Measurements from ENCODE around the gene FOLR2.

Gene FOLR2

GRCh38 chr11:72239849-72240460, 23.4 kb downstream of the FOLR2 start:
- no peak for DNase-seq (ENCODE audit: low read depth in 2 of 3, low spot score in 2 of 3)

GRCh38 chr11:72240461-72241290, 24.1 kb downstream of the FOLR2 start:
- DNase-seq (ENCODE audit: low read depth in 2 of 3, low spot score in 2 of 3): no peak

- DNase-seq (ENCODE audit: low read depth in 2 of 3, low spot score in 2 of 3): no peak
Observed at GRCh38 chr11:72241291-72241781, 24.7 kb downstream of the FOLR2 start.

- DNase-seq (ENCODE audit: low read depth in 2 of 3, low spot score in 2 of 3): no peak
Observed at GRCh38 chr11:72242141-72242540, 25.5 kb downstream of the FOLR2 start.

- no peak for DNase-seq (ENCODE audit: low read depth in 2 of 3, low spot score in 2 of 3)
Observed at GRCh38 chr11:72243173-72244059, 26.8 kb downstream of the FOLR2 start.

- DNase-seq (ENCODE audit: low read depth in 2 of 3, low spot score in 2 of 3): no peak
Observed at GRCh38 chr11:72244060-72244360, 27.4 kb downstream of the FOLR2 start, which contains the start of gene PHOX2A. Gene PHOX2A (minus strand): TSS chr11:72244176. CDS start chr11:72244004, 172 bp downstream.

- DNase-seq (ENCODE audit: low read depth in 2 of 3, low spot score in 2 of 3): no peak
Observed at GRCh38 chr11:72244361-72245262, 28.0 kb downstream of the FOLR2 start.

- no peak for DNase-seq (ENCODE audit: low read depth in 2 of 3, low spot score in 2 of 3)
Observed at GRCh38 chr11:72245263-72245816, 28.7 kb downstream of the FOLR2 start.

GRCh38 chr11:72247584-72247983, 31.0 kb downstream of the FOLR2 start:
- no peak for DNase-seq (ENCODE audit: low read depth in 2 of 3, low spot score in 2 of 3)

- DNase-seq (ENCODE audit: low read depth in 2 of 3, low spot score in 2 of 3): no peak
Observed at GRCh38 chr11:72249961-72250360, 33.4 kb downstream of the FOLR2 start.

- DNase-seq (ENCODE audit: low read depth in 2 of 3, low spot score in 2 of 3): no peak
Observed at GRCh38 chr11:72250661-72251464, 34.3 kb downstream of the FOLR2 start.

- no peak for DNase-seq (ENCODE audit: low read depth in 2 of 3, low spot score in 2 of 3)
Observed at GRCh38 chr11:72251614-72252013, 35.0 kb downstream of the FOLR2 start.

- no peak for DNase-seq (ENCODE audit: low read depth in 2 of 3, low spot score in 2 of 3)
Observed at GRCh38 chr11:72253392-72253791, 36.8 kb downstream of the FOLR2 start.

- DNase-seq (ENCODE audit: low read depth in 2 of 3, low spot score in 2 of 3): no peak
Observed at GRCh38 chr11:72254299-72254993, 37.9 kb downstream of the FOLR2 start.

GRCh38 chr11:72257570-72257969, 41.0 kb downstream of the FOLR2 start:
- DNase-seq (ENCODE audit: low read depth in 2 of 3, low spot score in 2 of 3): no peak

- no peak for DNase-seq (ENCODE audit: low read depth in 2 of 3, low spot score in 2 of 3)
Observed at GRCh38 chr11:72259490-72259889, 42.9 kb downstream of the FOLR2 start.

- DNase-seq (ENCODE audit: low read depth in 2 of 3, low spot score in 2 of 3): no peak
Observed at GRCh38 chr11:72260574-72260973, 44.0 kb downstream of the FOLR2 start.

- no peak for DNase-seq (ENCODE audit: low read depth in 2 of 3, low spot score in 2 of 3)
Observed at GRCh38 chr11:72263361-72263760, 46.8 kb downstream of the FOLR2 start.

- no peak for DNase-seq (ENCODE audit: low read depth in 2 of 3, low spot score in 2 of 3)
Observed at GRCh38 chr11:72265951-72266350, 49.4 kb downstream of the FOLR2 start.

Data from activated CD8-positive, alpha-beta memory T cell treated with anti-CD3 and anti-CD28 coated beads for 48 hours (primary cell).